ENCODE measurements around the gene ZNF92.
A peak's percentile ranks its signal among the peaks of the same experiment; 100 is the strongest.

ZNF92 gene

DNA sequence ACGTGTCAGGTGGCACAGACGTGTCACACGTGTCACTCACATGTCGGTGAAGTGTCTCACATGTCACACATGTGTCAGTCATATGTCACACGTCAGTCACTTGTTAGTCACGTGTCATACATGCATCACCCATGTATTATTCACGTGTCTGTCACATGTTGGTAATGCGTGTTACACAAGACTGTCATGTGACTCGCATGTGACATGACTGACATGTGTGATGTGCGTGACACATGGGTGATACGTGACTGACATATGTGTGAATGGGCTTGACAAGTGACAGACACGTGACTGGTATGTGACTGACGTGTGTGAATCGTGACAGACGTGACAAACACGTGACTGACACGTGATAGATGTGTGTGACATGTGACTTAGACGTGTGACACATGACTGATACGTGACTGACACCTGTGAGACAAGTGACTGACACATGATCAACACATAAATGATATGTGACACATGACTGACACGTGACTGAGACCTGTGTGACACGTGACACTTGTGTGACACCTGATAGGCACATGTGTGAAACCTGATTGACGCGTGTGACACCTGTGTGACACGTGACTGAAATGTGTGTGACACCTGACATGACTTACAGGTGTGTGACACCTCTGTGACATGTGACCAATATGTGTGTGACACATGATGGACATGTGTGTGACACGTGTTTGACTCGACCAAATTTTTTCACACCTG lies 56.1 kb downstream of the ZNF92 start:
- no peak for DNase-seq

DNA sequence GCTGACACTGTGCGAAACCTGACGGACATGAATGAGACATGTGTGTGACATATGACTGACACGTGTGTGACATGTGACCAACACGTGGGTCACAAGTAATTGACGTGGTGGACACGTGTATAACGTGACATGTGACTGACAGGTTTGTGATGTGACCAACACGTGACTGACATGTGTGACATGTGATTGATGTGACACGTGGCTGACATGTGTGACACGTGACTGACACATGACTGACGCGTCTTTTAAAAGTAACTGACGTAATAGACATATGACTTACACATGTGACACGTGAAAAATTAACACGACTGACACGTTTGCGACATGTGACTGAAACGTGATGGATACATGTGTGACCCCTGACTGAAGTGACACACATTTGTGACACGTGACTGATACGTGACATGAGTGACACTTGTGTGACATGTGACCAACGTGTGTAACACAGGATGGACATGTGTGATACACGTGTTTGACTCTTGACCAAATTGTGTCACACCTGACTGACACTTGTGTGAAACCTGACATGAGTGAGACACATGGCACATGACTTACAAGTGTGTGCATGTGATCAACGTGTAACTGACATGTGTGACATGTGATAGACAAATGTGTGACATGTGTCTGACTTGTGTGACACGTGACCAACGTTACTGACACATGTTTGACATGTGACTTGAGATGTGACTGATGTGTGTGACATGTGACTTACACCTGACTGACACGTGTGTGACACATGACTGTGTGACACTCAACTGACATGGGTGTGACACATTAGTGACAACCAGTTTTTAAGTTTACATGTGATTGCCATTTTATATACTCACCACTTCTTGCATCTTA lies 56.9 kb downstream of the ZNF92 start:
- no peak for DNase-seq

DNA sequence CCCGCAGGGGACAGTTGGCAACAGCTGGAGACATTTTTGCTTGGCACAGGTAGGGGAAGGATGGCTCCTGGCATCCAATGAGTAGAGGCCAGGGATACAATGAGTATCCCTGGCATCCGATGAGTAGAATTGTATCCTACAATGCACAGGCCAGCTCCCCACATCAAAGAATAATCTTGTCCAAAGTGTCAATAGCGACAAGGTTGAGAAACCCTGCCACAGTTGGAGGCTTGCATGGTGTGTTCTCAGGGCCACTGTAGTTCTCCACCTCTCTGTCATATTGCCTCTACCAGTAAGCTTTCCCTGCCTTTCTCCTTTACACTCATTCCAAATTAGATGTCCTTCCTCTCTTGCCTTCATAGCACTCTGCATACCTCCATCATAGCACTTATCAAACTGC lies 60.7 kb downstream of the ZNF92 start:
- DNase-seq: no peak

DNA sequence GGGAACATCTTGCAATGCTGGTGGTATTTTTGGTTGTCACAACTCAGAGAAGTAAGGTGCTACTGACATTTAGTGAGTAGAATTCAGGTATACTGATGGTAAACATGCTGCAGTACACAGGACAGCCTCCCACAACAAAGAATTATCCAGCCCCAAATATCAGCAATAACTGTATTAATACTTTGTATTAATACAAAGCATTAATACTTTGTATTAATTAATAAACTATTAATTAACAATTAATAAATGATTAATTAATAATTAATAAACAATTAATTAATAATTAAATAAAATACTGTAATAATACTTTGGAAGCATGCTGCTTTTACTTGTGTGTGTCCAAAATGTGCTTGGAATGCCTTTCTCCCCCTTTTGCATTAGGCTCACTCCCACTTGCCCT lies 62.5 kb downstream of the ZNF92 start:
- DNase-seq: no peak

DNA sequence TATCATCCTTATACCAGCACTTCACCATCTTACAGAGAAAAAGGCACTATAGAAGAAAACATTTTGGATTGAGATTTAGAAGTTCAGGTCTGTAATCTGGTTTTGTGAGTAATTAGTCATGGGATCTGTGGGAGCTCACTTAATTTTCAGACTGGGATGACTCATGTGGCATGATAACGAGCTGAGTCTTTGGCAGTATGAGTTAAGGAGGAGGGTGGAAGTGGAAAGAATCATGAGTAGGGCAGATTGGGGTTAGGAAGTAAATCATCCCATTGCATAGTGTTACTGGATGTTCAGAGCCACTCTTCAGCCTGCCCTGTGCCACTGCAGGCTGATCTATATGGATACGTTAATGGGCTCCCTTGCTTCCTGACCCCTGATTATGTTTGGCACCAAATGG lies 64.9 kb downstream of the ZNF92 start:
- no peak for DNase-seq

DNA sequence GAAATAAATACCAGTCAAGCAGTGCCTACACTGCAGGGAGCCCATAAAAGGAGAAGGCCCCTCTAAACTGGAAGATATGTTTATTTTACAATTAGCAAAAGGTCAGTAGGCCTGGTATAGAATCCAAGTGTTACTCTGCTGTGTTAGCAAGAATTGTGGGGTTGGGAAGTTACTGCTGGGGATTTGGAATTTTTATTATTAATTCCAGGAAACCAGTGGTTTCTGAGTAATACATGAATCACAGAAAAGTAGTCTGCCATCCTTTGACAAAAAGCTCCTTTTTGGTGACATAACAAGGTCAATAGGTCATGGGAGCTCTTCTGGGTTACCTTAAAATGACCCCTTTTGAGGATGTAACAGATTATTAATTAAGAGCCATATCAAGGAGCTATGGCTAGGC lies 67.4 kb downstream of the ZNF92 start:
- DNase-seq: no peak

DNA sequence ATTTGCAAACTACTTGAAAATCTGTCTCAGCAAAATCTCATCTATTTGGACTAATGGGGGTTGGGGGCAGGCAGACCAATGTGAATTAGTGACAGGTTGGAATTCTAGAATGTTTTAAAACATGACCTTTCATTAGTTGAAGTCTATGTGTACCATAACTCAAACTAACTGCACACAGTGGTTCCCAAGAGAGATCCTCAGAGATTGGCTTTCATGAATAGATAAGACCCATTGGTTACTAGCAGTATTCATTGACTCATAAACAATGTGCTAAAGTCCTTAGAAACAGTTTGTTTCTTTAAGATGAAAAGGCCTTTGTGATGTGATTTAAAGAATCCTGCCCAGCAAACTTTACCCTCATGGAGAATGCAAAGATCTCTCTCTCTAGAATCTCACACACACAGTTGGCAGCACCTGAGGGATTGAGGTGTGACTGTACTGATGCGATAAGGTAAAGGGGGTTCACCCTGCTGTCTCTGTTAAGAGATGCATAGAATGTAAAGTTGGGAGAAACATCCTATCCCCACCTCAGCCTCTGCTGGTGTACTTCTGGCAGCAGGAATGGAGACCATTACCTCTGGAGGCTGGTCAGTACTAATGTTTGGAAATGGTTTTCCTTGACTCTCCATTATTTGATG lies 70.7 kb downstream of the ZNF92 start:
- DNase-seq: no peak

DNA sequence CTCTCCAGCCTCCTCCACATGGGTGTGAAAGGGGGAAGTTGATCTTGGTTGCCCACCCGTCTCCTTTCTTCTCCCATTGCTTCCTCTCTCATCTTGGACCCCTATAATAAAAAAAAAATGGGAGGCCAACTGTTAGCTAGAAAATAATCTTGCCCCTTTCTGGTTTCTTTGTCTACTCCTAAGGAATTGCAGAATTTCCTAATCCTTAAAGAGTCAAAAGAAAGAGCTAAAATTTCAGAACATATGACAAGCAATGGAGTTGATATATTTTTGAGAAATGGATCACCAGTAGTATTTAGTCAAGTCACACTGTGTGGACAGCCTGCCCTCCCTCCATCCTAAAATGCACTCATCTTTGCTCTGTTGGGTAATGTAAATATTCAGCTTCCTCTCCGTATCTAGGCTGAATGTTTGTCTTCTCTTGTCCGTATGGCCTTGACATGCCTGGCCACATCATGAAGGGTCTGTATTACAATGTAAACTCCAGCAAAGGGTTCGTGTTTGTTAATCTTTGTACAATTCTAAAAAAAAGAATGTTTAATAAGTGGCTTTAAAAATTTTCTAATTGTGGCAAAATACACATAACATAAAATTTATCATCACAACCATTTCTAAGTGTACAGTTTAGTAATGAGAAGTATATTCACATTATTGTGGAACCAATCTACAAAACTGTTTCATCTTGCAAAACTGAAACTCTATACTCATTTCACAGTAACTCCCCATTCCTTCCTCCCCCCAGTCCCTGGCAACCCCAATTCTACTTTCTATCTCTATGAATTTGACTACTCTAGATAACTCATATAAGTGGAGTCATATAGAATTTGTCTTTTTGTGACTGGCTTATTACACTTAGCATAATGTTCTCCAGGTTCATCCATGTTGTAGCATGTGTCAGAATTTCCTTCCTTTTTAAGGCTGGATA lies 71.5 kb downstream of the ZNF92 start:
- DNase-seq: no peak

DNA sequence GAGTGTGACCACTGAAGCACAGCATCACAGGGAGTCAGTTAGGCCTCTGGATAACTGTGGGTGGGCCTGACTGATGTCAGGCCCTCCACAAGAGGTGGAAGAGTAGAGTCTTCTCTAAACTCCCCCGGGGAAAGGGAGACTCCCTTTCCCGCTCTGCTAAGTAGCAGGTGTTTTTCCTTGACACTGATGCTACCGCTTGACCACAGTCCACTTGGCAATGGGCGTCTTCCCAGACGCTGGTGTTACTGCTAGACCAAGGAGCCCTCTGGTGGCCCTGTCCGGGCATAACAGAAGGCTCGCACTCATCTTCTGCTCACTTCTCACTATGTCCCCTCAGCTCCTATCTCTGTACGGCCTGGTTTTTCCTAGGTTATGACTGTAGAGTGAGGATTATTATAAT lies 73.4 kb downstream of the ZNF92 start:
- DNase-seq: peak; percentile 45

DNA sequence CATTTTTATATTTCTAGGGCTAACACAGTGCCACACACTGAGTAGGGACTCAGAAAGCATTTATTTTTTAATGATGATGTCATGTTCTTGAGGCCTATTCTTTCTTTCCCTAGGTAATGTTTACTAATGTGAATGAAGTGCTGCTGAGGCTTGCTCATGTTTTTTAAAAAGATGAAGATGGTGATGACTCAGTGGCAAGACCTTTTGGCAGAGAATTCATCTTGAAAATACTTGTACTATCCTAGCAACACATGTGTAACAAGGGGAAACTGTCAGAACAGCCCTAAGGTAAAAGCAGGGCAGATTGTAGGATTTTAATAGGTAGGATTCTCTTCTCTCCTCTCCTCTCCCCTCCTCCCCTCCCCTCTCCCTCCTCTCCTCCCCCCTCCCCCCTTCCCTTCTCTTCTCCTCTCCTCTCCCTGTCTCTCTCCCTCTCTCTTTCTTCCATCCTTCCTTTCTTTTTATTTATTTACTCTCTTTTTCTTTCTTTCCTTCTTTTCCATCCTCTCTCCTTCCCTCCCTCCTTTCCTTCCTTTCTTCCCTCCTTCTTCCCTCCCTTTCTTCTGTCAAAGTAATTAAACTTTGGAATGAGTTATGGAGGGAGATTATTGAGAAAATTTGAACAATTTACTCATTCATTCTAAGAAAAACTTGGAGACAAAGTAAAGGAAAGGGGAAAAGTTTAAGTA lies 75.3 kb downstream of the ZNF92 start:
- no peak for DNase-seq

DNA sequence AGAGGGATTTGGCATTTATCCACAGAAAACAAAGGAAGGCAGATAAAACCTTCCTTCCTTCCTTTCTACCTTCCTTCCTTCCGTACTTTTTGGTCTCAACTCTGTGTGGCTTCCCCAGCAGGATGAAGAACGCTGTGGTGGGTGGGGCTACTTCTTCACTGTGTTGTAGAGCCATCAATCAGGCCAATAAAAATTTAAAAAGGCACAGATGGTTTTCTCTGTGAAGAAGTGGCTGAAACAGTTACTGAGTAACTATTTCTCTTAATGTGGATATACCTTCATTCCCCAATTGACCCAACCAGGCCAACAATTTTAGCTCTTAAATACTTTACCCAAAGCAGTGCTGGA lies 75.8 kb downstream of the ZNF92 start:
- no peak for DNase-seq

Measured in NCI-H82 (cell line).